K562 (cell line): ENCODE data around the gene FOXR1. TPM values are rescaled to one million over a fixed set of nuclear protein-coding genes. Genes with fewer than 3 reads are reported as not detected.

Experiments used
- CGGBP1 ChIP-seq: fragments of 250-450 bp; sonication (Bioruptor Pico); IDR thresholded peaks from 2 replicates; pipeline ENCODE4 v1.9.0; 2021; ENCODE audit warnings: mild to moderate bottlenecking
- DACH1 ChIP-seq: fragments of 450-650 bp; IDR thresholded peaks from 2 replicates; pipeline ENCODE4 v1.6.1; 2018; ENCODE audit not compliant: partially characterized antibody
- E2F6 ChIP-seq, 2 experiments: IDR thresholded peaks; 2 replicates each; pipeline ENCODE4 v1.6.1; 2011; ENCODE audit warnings: borderline replicate concordance in 1 of 2, control low read depth in 1 of 2, low read depth in 1 of 2, low read length in 1 of 2, mild to moderate bottlenecking in 1 of 2, mixed read lengths in 1 of 2, moderate library complexity in 1 of 2; ENCODE audit not compliant: insufficient read depth in 1 of 2, insufficient read length in 1 of 2, poor library complexity in 1 of 2, severe bottlenecking in 1 of 2; ENCODE audit errors: extremely low read depth in 1 of 2
- ESRRA ChIP-seq: fragments of 450-650 bp; IDR thresholded peaks from 2 replicates; pipeline ENCODE4 v1.6.1; 2014; ENCODE audit warnings: low read depth, mild to moderate bottlenecking, moderate library complexity, borderline replicate concordance
- ETV1 ChIP-seq: fragments of 450-650 bp; conservative IDR thresholded peaks from 2 replicates; pipeline ENCODE4 v1.6.1; 2016; ENCODE audit warnings: missing genetic modification characterization, control low read depth, low read depth, missing compliant biosample characterization
- FOXM1 ChIP-seq, 2 experiments: fragments of 450-650 bp in 1 of 2; sonication (generic) in 1 of 2; formaldehyde crosslinking in 1 of 2; IDR thresholded peaks; 2 replicates each; pipeline versions ENCODE4 v1.6.1 to v1.9.0; 2017 to 2022; ENCODE audit warnings: low read depth in 2 of 2, mild to moderate bottlenecking in 2 of 2, missing genetic modification reagents in 1 of 2, moderate library complexity in 1 of 2
- HCFC1 ChIP-seq: IDR thresholded peaks from 2 replicates; pipeline ENCODE4 v1.6.1; 2012; ENCODE audit warnings: low read depth, low read length, improper control_type of control experiment
- HNRNPL ChIP-seq: fragments of 200-400 bp; formaldehyde crosslinking; IDR thresholded peaks from 2 replicates; pipeline ENCODE4 v1.6.1; 2017; ENCODE audit warnings: low read depth, mild to moderate bottlenecking, low read length
- KAT7 ChIP-seq: sonication (generic); formaldehyde crosslinking; IDR thresholded peaks from 2 replicates; pipeline ENCODE4 v1.8.0; 2022; ENCODE audit warnings: missing genetic modification reagents, mild to moderate bottlenecking, borderline replicate concordance
- PHF20 ChIP-seq: fragments of 450-650 bp; IDR thresholded peaks from 2 replicates; pipeline ENCODE4 v1.6.1; 2018; ENCODE audit not compliant: partially characterized antibody
- SIN3A ChIP-seq, 2 experiments: fragments of 150-350 bp in 1 of 2; IDR thresholded peaks; 2 replicates each; pipeline ENCODE4 v1.6.1; 2011 to 2016; ENCODE audit warnings: borderline replicate concordance in 2 of 2, low read depth in 2 of 2, low read length in 2 of 2, mild to moderate bottlenecking in 2 of 2, moderate library complexity in 2 of 2; ENCODE audit not compliant: control insufficient read depth in 1 of 2
- SMAD4 ChIP-seq: fragments of 250-450 bp; sonication (Bioruptor Pico); conservative IDR thresholded peaks from 2 replicates; pipeline ENCODE4 v1.8.0; 2021; ENCODE audit warnings: inconsistent platforms, mild to moderate bottlenecking, moderate library complexity
- TAF7 ChIP-seq: fragments of 450-650 bp; IDR thresholded peaks from 2 replicates; pipeline ENCODE4 v1.6.1; 2016; ENCODE audit warnings: missing genetic modification characterization, missing compliant biosample characterization
- ZNF12 ChIP-seq: sonication (generic); formaldehyde crosslinking; IDR thresholded peaks from 2 replicates; pipeline ENCODE4 v1.4.0; 2020; ENCODE audit warnings: mild to moderate bottlenecking, missing genetic modification reagents
- ZNF140 ChIP-seq: fragments of 250-450 bp; sonication (Bioruptor Pico); IDR thresholded peaks from 2 replicates; pipeline ENCODE4 v1.8.0; 2021; ENCODE audit warnings: moderate library complexity, mild to moderate bottlenecking, inconsistent platforms
- ZNF431 ChIP-seq: sonication (generic); formaldehyde crosslinking; IDR thresholded peaks from 2 replicates; pipeline ENCODE4 v1.8.0; 2022; ENCODE audit warnings: mild to moderate bottlenecking, missing genetic modification reagents
- ZNF764 ChIP-seq: fragments of 250-450 bp; sonication (Bioruptor Pico); IDR thresholded peaks from 2 replicates; pipeline ENCODE4 v1.4.0; 2020; ENCODE audit warnings: low read depth, mild to moderate bottlenecking, moderate library complexity
- polyA plus RNA-seq, 8 experiments: library from polyadenylated mRNA; depleted of rRNA in 4 of 8; stranded (reverse) in 5 of 8; unstranded in 3 of 8; fragments of >200 nt; fragmentation: Nextera tagmentation in 2 of 8; fragmentation: Illumina TruSeq in 1 of 8; extraction: Ambion mirVana in 2 of 8; extraction: Trizol in 1 of 8; gene quantifications; 2 replicates each; pipeline versions ENCODE4 v1.2.1 to v1.2.3, GENCODE V29; 2011 to 2014; ENCODE audit warnings: inconsistent platforms in 1 of 8, missing spikeins in 1 of 8
- total RNA-seq, 7 experiments: library from RNA; depleted of rRNA in 6 of 7; stranded (reverse); fragments of >200 nt in 6 of 7; fragmentation: Illumina TruSeq in 2 of 7; extraction: Trizol in 2 of 7; gene quantifications; 2 replicates each; pipeline versions ENCODE4 v1.2.1 to v1.2.3, GENCODE V29; 2011 to 2021; ENCODE audit warnings: low replicate concordance in 1 of 7
- TF ChIP-seq, protein P1 (sequence below), 3 experiments: IDR thresholded peaks in 2 of 3; conservative IDR thresholded peaks in 1 of 3; 2 replicates each; pipeline ENCODE4 v1.5.1; 2011 to 2012; ENCODE audit warnings: low read length in 3 of 3, mild to moderate bottlenecking in 3 of 3, control low read depth in 2 of 3, improper control_type of control experiment in 1 of 3, inconsistent platforms in 1 of 3, low read depth in 1 of 3, mixed read lengths in 1 of 3, moderate library complexity in 1 of 3; ENCODE audit not compliant: insufficient read depth in 2 of 3
- TF ChIP-seq, protein P2 (sequence below): sonication (generic); formaldehyde crosslinking; IDR thresholded peaks from 2 replicates; pipeline ENCODE4 v1.8.1; 2023; ENCODE audit warnings: mild to moderate bottlenecking, missing genetic modification reagents, moderate library complexity

FOXR1 gene
- total and polyA plus RNA-seq, 9 of the 15 experiments (the other 6 are each of a cell fraction or from before 2014, with no cell fraction given): not detected

DNA sequence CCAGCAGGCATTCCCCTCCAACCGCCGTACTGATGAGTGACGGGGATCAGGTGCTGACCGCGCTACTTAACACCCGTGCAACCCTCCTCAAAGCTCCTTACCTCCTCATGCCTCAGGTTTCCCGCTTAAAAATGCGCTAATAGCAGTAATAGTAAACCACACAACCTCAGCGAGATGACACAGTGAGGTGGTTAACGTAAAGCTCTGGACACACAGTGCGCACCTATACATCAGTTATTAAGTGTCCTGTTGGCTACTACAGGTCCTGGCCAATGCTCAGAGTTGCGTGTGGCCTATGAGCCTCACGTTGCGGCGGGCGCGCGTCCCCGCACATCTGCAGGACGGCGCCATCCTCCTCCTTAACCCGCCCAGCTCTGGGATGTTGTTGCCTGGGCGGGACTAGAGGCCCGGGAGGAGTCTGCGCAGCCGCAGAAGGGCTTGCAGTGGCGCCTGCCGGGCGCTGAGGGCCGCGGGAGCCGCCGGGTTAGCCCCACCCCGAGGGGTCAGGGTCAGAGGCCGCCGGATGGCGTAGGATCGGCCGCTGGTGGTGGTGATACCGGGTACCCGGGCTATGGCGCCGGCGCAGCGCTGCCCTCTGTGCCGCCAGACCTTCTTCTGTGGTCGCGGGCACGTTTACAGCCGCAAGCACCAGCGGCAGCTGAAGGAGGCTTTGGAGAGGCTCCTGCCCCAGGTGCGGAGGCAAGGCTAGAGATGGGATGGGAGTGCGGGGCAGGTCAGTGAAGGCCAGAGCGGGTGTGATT lies 26.2 kb downstream of the FOXR1 start, which contains the start of gene CENATAC (continued):
- TF ChIP-seq TAF7 (tag) (0 out of 2 replicates have a peak, but pooled peaks have one; percentile 40), ZNF140 (CRISPR knock-in tag) (no peak), HCFC1 (peak; percentile 52), SIN3A (IDR thresholded peaks at IDR 0.05; ENCODE audit: borderline replicate concordance in 2 of 2, control insufficient read depth in 1 of 2, low read depth in 2 of 2, low read length in 2 of 2) (peak; percentile 27 to 83; a peak in 1 of 4 replicates), E2F6 (IDR thresholded peaks at IDR 0.05; ENCODE audit: borderline replicate concordance in 1 of 2, extremely low read depth in 1 of 2, insufficient read depth in 1 of 2, insufficient read length in 1 of 2, low read depth in 1 of 2, low read length in 1 of 2, poor library complexity in 1 of 2, severe bottlenecking in 1 of 2) (peak; percentile 74 to 84), FOXM1 (IDR thresholded peaks at IDR 0.05; ENCODE audit: low read depth) (no peak), FOXM1 (CRISPR knock-in tag; IDR thresholded peaks at IDR 0.05; ENCODE audit: low read depth) (peak; percentile 89), ESRRA (peak; percentile 59; the same call in 1 of the 2 replicates), CGGBP1 (no peak), ZNF431 (peak; percentile 53; the same call in 1 of the 2 replicates), ETV1 (0 out of 2 replicates have a peak, but pooled peaks have one; percentile 38), ZNF12 (peak; percentile 74; the same call in 1 of the 2 replicates), KAT7 (CRISPR knock-in tag) (0 out of 2 replicates have a peak, but pooled peaks have one; percentile 53), HNRNPL (peak; percentile 45; the same call in 1 of the 2 replicates), SMAD4 (CRISPR knock-in tag) (peak; percentile 32), DACH1 (peak; percentile 5), ZNF764 (CRISPR knock-in tag) (no peak), PHF20 (peak; percentile 76)
- TF ChIP-seq, protein P1, sequence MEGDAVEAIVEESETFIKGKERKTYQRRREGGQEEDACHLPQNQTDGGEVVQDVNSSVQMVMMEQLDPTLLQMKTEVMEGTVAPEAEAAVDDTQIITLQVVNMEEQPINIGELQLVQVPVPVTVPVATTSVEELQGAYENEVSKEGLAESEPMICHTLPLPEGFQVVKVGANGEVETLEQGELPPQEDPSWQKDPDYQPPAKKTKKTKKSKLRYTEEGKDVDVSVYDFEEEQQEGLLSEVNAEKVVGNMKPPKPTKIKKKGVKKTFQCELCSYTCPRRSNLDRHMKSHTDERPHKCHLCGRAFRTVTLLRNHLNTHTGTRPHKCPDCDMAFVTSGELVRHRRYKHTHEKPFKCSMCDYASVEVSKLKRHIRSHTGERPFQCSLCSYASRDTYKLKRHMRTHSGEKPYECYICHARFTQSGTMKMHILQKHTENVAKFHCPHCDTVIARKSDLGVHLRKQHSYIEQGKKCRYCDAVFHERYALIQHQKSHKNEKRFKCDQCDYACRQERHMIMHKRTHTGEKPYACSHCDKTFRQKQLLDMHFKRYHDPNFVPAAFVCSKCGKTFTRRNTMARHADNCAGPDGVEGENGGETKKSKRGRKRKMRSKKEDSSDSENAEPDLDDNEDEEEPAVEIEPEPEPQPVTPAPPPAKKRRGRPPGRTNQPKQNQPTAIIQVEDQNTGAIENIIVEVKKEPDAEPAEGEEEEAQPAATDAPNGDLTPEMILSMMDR (IDR thresholded peaks at IDR 0.05 in 2 of 3, conservative IDR thresholded peaks at IDR 0.05 in 1 of 3; ENCODE audit: insufficient read depth in 2 of 3, low read depth in 1 of 3, low read length in 3 of 3): peak; percentile 10 to 24 (median 16); a peak in 1 of 6 replicates
- TF ChIP-seq, protein P2, sequence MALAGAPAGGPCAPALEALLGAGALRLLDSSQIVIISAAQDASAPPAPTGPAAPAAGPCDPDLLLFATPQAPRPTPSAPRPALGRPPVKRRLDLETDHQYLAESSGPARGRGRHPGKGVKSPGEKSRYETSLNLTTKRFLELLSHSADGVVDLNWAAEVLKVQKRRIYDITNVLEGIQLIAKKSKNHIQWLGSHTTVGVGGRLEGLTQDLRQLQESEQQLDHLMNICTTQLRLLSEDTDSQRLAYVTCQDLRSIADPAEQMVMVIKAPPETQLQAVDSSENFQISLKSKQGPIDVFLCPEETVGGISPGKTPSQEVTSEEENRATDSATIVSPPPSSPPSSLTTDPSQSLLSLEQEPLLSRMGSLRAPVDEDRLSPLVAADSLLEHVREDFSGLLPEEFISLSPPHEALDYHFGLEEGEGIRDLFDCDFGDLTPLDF (CRISPR knock-in tag): peak; percentile 81; the same call in 1 of the 2 replicates
